Measurements from ENCODE around the gene CTXND1.

The CTXND1 gene

GRCh38 chr15:80283531-80283930, 31.5 kb upstream of the CTXND1 start:
- Histone ChIP-seq H3K4me3 (no peak overlapping the region), H3K27ac (no peak overlapping the region), H3K36me3 (ENCODE audit: insufficient read depth, low read length) (no peaks in the 10 kb centered on the region), H3K9ac (ENCODE audit: insufficient read length) (no peak overlapping the region), H3K9me3 (ENCODE audit: low read depth, low read length) (no peaks in the 10 kb centered on the region)
- no peak for DNase-seq (ENCODE audit: low read depth, low spot score)
- TF ChIP-seq FOXP2 (optimal IDR thresholded peaks at IDR 0.05; ENCODE audit: control extremely low read depth, extremely low read length, insufficient read depth) (no peak), EZH2 (IDR thresholded peaks at IDR 0.05) (no peak), POLR2AphosphoS5 (IDR thresholded peaks at IDR 0.05; ENCODE audit: borderline replicate concordance, low read depth, low read length) (no peak)

- H3K27ac ChIP-seq, result no peak overlapping the region
- no peaks in the 10 kb centered on the region for H3K36me3 ChIP-seq (ENCODE audit: insufficient read depth, low read length)
- no peak for DNase-seq (ENCODE audit: low read depth, low spot score)
- H3K9me3 ChIP-seq (ENCODE audit: low read depth, low read length), result no peaks in the 10 kb centered on the region
- TF ChIP-seq POLR2AphosphoS5 (IDR thresholded peaks at IDR 0.05; ENCODE audit: borderline replicate concordance, low read depth, low read length), result no peak
- no peak for TF ChIP-seq FOXP2 (optimal IDR thresholded peaks at IDR 0.05; ENCODE audit: control extremely low read depth, extremely low read length, insufficient read depth)
- no peak for TF ChIP-seq EZH2 (IDR thresholded peaks at IDR 0.05)
- H3K9ac ChIP-seq (ENCODE audit: insufficient read length), result no peak overlapping the region
- no peak overlapping the region for H3K4me3 ChIP-seq
Observed at GRCh38 chr15:80277147-80277546, 25.1 kb upstream of the CTXND1 start.

GRCh38 chr15:80275961-80276360, 23.9 kb upstream of the CTXND1 start:
- Histone ChIP-seq H3K4me3 (no peak overlapping the region), H3K9ac (ENCODE audit: insufficient read length) (no peak overlapping the region), H3K27ac (no peak overlapping the region), H3K9me3 (ENCODE audit: low read depth, low read length) (no peaks in the 10 kb centered on the region), H3K36me3 (ENCODE audit: insufficient read depth, low read length) (no peaks in the 10 kb centered on the region)
- no peak for DNase-seq (ENCODE audit: low read depth, low spot score)
- no peak for TF ChIP-seq POLR2AphosphoS5 (IDR thresholded peaks at IDR 0.05; ENCODE audit: borderline replicate concordance, low read depth, low read length)
- no peak for TF ChIP-seq FOXP2 (optimal IDR thresholded peaks at IDR 0.05; ENCODE audit: control extremely low read depth, extremely low read length, insufficient read depth)
- no peak for TF ChIP-seq EZH2 (IDR thresholded peaks at IDR 0.05)

- TF ChIP-seq FOXP2 (optimal IDR thresholded peaks at IDR 0.05; ENCODE audit: control extremely low read depth, extremely low read length, insufficient read depth) (no peak), POLR2AphosphoS5 (IDR thresholded peaks at IDR 0.05; ENCODE audit: borderline replicate concordance, low read depth, low read length) (no peak), EZH2 (IDR thresholded peaks at IDR 0.05) (no peak)
- H3K9ac ChIP-seq (ENCODE audit: insufficient read length), result no peak overlapping the region
- DNase-seq (ENCODE audit: low read depth, low spot score), result no peak
- no peaks in the 10 kb centered on the region for H3K9me3 ChIP-seq (ENCODE audit: low read depth, low read length)
- H3K36me3 ChIP-seq (ENCODE audit: insufficient read depth, low read length), result no peaks in the 10 kb centered on the region
- H3K27ac ChIP-seq, result no peak overlapping the region
- no peak overlapping the region for H3K4me3 ChIP-seq
Observed at GRCh38 chr15:80274996-80275395, 23.0 kb upstream of the CTXND1 start.

GRCh38 chr15:80274554-80274953, 22.5 kb upstream of the CTXND1 start:
- no peak for DNase-seq (ENCODE audit: low read depth, low spot score)
- no peak overlapping the region for H3K4me3 ChIP-seq
- TF ChIP-seq FOXP2 (optimal IDR thresholded peaks at IDR 0.05; ENCODE audit: control extremely low read depth, extremely low read length, insufficient read depth), result no peak
- TF ChIP-seq POLR2AphosphoS5 (IDR thresholded peaks at IDR 0.05; ENCODE audit: borderline replicate concordance, low read depth, low read length), result no peak
- no peak for TF ChIP-seq EZH2 (IDR thresholded peaks at IDR 0.05)
- no peak overlapping the region for H3K9ac ChIP-seq (ENCODE audit: insufficient read length)
- no peaks in the 10 kb centered on the region for H3K9me3 ChIP-seq (ENCODE audit: low read depth, low read length)
- H3K27ac ChIP-seq, result no peak overlapping the region
- no peaks in the 10 kb centered on the region for H3K36me3 ChIP-seq (ENCODE audit: insufficient read depth, low read length)

GRCh38 chr15:80272987-80273386, 21.0 kb upstream of the CTXND1 start:
- TF ChIP-seq POLR2AphosphoS5 (IDR thresholded peaks at IDR 0.05; ENCODE audit: borderline replicate concordance, low read depth, low read length) (no peak), EZH2 (IDR thresholded peaks at IDR 0.05) (no peak), FOXP2 (optimal IDR thresholded peaks at IDR 0.05; ENCODE audit: control extremely low read depth, extremely low read length, insufficient read depth) (no peak)

GRCh38 chr15:80270472-80270871, 18.5 kb upstream of the CTXND1 start:
- H3K4me3 ChIP-seq, result no peak overlapping the region
- DNase-seq (ENCODE audit: low read depth, low spot score), result no peak
- no peaks in the 10 kb centered on the region for H3K9me3 ChIP-seq (ENCODE audit: low read depth, low read length)
- no peak overlapping the region for H3K9ac ChIP-seq (ENCODE audit: insufficient read length)
- no peaks in the 10 kb centered on the region for H3K36me3 ChIP-seq (ENCODE audit: insufficient read depth, low read length)
- TF ChIP-seq FOXP2 (optimal IDR thresholded peaks at IDR 0.05; ENCODE audit: control extremely low read depth, extremely low read length, insufficient read depth), result no peak
- no peak for TF ChIP-seq EZH2 (IDR thresholded peaks at IDR 0.05)
- TF ChIP-seq POLR2AphosphoS5 (IDR thresholded peaks at IDR 0.05; ENCODE audit: borderline replicate concordance, low read depth, low read length), result no peak
- H3K27ac ChIP-seq, result no peak overlapping the region

More at GRCh38 chr15:80272987-80273386, 21.0 kb upstream of the CTXND1 start:
- no peak for DNase-seq (ENCODE audit: low read depth, low spot score)
- Histone ChIP-seq H3K36me3 (ENCODE audit: insufficient read depth, low read length) (no peaks in the 10 kb centered on the region), H3K9ac (ENCODE audit: insufficient read length) (no peak overlapping the region), H3K4me3 (no peak overlapping the region), H3K9me3 (ENCODE audit: low read depth, low read length) (no peaks in the 10 kb centered on the region), H3K27ac (no peak overlapping the region)

- TF ChIP-seq EZH2 (IDR thresholded peaks at IDR 0.05) (no peak), POLR2AphosphoS5 (IDR thresholded peaks at IDR 0.05; ENCODE audit: borderline replicate concordance, low read depth, low read length) (no peak), FOXP2 (optimal IDR thresholded peaks at IDR 0.05; ENCODE audit: control extremely low read depth, extremely low read length, insufficient read depth) (no peak)
- H3K9ac ChIP-seq (ENCODE audit: insufficient read length), result no peak overlapping the region
- no peak for DNase-seq (ENCODE audit: low read depth, low spot score)
- no peaks in the 10 kb centered on the region for H3K9me3 ChIP-seq (ENCODE audit: low read depth, low read length)
- no peaks in the 10 kb centered on the region for H3K36me3 ChIP-seq (ENCODE audit: insufficient read depth, low read length)
- H3K27ac ChIP-seq, result no peak overlapping the region
- no peak overlapping the region for H3K4me3 ChIP-seq
Observed at GRCh38 chr15:80268101-80268500, 16.1 kb upstream of the CTXND1 start.

- Histone ChIP-seq H3K36me3 (ENCODE audit: insufficient read depth, low read length) (no peaks in the 10 kb centered on the region), H3K9ac (ENCODE audit: insufficient read length) (no peak overlapping the region), H3K9me3 (ENCODE audit: low read depth, low read length) (no peaks in the 10 kb centered on the region), H3K4me3 (no peak overlapping the region), H3K27ac (no peak overlapping the region)
- no peak for TF ChIP-seq FOXP2 (optimal IDR thresholded peaks at IDR 0.05; ENCODE audit: control extremely low read depth, extremely low read length, insufficient read depth)
- TF ChIP-seq EZH2 (IDR thresholded peaks at IDR 0.05), result no peak
- TF ChIP-seq POLR2AphosphoS5 (IDR thresholded peaks at IDR 0.05; ENCODE audit: borderline replicate concordance, low read depth, low read length), result no peak
- no peak for DNase-seq (ENCODE audit: low read depth, low spot score)
Observed at GRCh38 chr15:80267658-80268057, 15.6 kb upstream of the CTXND1 start.

All from SK-N-MC (cell line).